Left cardiac atrium (tissue), 4 donors: ENCODE data around the gene LPP. TPM values are rescaled to one million over a fixed set of nuclear protein-coding genes. Genes with fewer than 3 reads are reported as not detected.

Experiments
- ATAC-seq, 2 donors: fragments of 200-7000 bp; cut with Tn5 transposase; one replicate each; pipeline ENCODE4 v1.9.1; 2020; ENCODE audit warnings: mild to moderate bottlenecking in 2 of 2, moderate library complexity in 2 of 2
- DNase-seq: peaks from one replicate; pipeline ENCODE4 v3.0.0-alpha.2; 2020
- intact Hi-C, 2 donors: fragments of 100-400 bp; cut with DNase I; formaldehyde crosslinking; loops; one replicate each; pipeline versions ENCODE4 v1.14.1 to v1.15.1; 2022 to 2023
- total RNA-seq, 2 donors: library from RNA; stranded (reverse); fragmentation: NEBNext Ultra II Directional; extraction: Animal tissue kit (Norgen Biotek cat#: 25700); gene quantifications; one replicate each; pipeline ENCODE4 v1.2.1, GENCODE V29; 2021
- donor health status: DM: no; HTN: yes; CAD: no.
- donor health status: DM: no; HTN: yes; CAD: no; lungs with severe emphysema.
- donor health status: DM: yes; HTN: yes; CAD: no.
- donor health status: Dilated cardiomyopathy.

LPP gene
- total RNA-seq, 2 donors from 2014 or later = 152 to 181 TPM

DNA sequence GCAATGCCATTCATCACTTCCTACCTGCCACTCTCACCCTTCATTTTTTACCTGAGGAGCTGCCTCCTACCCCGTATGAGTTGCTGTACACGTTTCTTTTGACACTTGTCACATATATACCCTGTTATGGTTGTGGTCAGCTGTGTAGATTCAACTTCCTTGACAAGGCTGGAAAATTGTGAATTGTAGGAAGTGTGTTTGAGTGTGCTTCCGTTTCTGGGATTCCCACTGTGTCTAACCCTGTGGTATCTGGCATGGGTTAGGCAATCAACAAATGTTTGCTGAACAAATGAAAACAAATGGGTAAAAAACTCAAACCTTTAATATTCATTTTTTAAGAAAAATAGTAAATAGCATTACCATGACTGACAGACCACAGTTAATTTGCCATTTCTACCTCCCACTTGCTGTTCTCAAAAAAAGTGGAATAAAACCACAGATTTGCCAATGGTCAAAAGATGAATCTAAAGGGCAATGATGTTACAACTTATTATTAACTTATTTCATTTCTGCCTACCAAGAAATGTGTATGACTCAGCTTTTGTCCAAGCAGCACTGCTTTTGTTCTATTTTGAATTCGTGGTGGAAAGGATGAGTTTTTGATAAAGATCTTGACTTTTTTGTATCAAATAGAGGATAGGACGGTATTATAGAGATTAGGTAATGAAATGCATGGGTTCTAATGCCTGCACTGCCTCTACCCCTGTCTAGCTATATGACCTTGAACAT, 404.6 kb downstream of the LPP start:
- intact Hi-C loops = no loop called here
- no peak for DNase-seq
- peak in 1 of 2 donors; percentile 49 for ATAC-seq

GRCh38 chr3:188559072-188559429, 405.1 kb downstream of the LPP start:
- ATAC-seq (no peak), DNase-seq (no peak)
- intact Hi-C loops = no loop called here

DNA sequence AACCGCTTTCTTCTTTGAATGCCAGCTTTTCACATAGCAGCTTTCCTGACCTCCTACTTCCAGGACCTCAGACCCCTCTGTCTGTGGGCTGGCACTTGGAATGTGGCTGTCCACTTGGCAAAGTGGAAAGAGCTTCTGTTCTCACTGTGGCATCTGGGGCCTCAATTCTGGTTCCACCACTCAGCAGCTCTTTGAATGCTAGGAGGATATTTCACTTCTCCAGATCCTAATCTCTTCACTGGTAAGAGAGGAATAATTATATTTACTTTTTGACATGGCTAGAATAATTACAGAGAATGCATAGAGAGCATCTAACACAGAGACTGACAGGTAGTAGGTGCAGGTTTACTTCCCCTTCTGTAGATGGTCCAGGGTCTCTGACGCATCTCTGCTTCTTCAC, 405.9 kb downstream of the LPP start:
- DNase-seq (no peak), ATAC-seq (no peak)
- intact Hi-C loops = no loop called here

DNA sequence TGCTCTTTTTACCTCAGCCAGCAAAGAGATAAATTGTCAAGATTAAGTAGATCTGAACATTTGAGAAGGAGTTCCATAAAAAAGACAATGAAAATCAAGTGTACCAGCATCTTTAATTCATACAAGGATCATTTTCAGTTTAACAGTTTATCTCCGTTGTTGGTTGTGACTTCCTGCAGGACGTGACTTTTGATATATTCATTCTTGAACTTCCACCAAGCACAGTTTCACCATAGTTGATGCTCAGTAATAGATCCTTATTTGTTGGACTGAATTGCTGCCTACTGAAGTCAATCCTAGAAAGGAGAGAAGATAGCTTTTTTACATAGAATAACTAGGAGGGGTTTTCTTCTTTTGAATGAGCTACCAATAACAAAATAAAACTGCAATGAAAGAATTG, 408.2 kb downstream of the LPP start:
- intact Hi-C loops = no loop called here
- ATAC-seq = no peak
- DNase-seq = no peak

DNA sequence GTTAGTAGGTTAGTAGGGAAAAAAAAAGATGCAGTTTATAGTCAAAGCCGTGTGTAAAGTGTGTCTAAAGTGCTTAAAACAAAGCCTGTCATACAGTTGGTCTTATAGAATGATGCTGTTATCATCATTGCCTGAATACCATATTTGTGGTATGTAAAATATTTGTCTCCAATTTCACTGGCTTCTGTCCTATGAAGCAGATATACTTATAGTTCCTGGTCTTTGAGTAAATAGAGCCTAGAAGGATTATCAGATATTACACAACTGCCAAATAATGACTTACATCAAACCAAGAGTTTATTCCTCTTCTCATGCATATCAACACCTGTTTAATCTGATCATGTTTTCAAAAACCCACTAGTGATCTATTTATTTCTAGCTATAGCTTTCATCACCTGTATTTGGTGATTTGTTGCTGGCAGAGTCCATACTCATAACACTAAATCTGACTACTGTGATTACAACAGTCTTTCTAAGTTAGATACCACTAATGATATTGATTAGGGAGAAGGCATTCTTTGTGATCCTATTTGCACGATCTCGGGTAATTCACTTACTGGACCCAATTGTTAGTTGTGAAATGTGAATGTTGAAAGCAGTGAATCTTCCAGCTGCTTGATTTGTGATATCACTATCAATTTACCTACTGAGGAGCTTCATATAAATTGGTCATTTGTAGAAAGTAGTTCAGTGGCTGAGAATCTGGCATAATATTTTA, 413.7 kb downstream of the LPP start:
- intact Hi-C loops = no loop called here
- no peak for ATAC-seq
- DNase-seq = no peak

GRCh38 chr3:188568736-188569135, 414.8 kb downstream of the LPP start:
- intact Hi-C loops = no loop called here
- ATAC-seq = no peak
- no peak for DNase-seq

GRCh38 chr3:188571531-188572095, 417.7 kb downstream of the LPP start:
- DNase-seq (no peak), ATAC-seq (no peak)
- intact Hi-C loops = no loop called here

- DNase-seq = no peak
- intact Hi-C loops = no loop called here
- no peak for ATAC-seq
These were observed 419.5 kb downstream of the LPP start for GRCh38 chr3:188573291-188573940.

GRCh38 chr3:188573956-188574355, 420.0 kb downstream of the LPP start:
- ATAC-seq (no peak), DNase-seq (no peak)
- intact Hi-C loops = no loop called here

- ATAC-seq (no peak), DNase-seq (no peak)
- intact Hi-C loops = no loop called here
These were observed 420.9 kb downstream of the LPP start for GRCh38 chr3:188574885-188575284.

DNA sequence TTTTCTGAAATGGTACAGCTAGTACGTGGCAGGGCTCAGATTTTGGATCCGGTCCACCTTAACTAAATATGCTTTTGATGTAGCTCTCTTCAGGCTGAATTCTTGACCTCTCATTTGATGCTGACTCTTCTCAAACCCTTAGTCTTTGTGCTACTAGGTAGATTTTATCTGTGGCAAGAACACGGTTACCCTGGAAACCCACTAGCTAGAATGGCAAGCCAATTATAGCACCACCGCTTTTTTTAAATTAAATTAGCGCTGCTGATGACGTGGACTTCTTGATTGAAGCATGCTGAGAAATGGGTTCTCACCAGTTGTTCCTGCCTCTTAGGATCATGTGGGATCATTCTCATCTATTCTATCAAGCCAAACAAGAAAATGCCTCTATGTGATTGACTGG, 421.5 kb downstream of the LPP start:
- ATAC-seq = no peak
- intact Hi-C loops = no loop called here
- no peak for DNase-seq

DNA sequence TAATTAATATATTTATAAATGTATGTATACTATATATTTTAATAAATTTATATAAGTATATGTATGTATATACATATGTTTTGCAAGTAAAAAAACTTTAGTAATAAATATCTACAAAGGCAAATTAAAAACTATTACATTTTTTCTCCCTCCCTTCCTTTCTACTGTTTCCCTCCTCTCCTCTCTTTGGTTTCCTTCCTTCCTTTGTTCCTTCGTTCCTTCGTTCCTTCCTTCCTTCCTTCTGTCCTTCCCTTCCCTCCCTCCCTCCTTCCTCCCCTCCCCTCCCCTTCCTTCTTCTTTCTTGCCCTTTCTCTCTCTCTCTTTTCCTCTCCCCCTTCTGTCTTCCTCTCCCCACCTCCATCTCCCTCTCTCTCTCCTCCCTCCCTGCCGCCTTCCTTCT, 423.6 kb downstream of the LPP start:
- no peak for ATAC-seq
- intact Hi-C loops = no loop called here
- DNase-seq = no peak

GRCh38 chr3:188578576-188579363, 424.8 kb downstream of the LPP start:
- intact Hi-C loops = no loop called here
- ATAC-seq (peak; percentile 95 to 98), DNase-seq (peak; percentile 71)

DNA sequence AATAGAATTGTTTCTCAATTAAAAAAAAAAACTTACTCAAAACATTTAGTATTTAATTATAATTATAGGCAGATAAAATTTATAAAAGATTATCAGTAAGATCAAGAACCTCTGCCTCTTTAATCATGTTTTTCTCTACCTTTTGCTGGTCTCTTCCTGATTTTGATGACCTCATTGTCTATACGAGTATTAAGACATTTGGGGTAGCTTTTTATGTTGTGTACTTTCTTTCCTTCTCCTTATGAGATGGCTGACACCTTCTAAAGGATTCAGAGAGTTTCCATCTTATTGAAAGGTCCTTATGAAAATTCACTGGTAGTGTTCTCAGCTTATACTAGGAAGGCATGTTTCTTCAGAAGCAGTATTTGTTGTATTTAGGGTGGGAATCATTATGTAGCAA, 426.3 kb downstream of the LPP start:
- ATAC-seq (no peak), DNase-seq (no peak)
- intact Hi-C loops = no loop called here

- DNase-seq (no peak), ATAC-seq (no peak)
- intact Hi-C loops = no loop called here
These were observed 426.7 kb downstream of the LPP start for GRCh38 chr3:188580659-188581058.

- ATAC-seq = no peak
These were observed 427.4 kb downstream of the LPP start for GRCh38 chr3:188581365-188581764.

DNA sequence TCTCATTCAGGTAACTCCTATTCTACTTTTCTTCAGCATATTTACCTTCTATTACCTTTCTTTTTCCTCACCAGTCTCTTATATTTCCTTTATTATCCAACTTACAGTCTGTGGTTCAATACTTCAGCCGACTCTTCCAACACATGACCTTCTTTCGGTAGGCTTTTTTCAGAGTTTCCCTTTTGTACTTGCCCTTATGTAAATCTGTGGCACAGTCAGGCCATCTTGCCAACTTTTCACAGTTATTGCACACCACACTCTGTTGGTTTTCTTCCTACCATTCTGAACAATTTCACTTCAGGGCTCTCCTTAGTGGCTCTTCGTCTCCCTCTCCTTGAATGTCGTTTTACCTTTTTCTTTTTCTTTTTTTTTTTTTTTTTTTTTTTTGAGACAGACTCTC, 427.8 kb downstream of the LPP start:
- no peak for DNase-seq
- ATAC-seq = no peak
- intact Hi-C loops = no loop called here

More at GRCh38 chr3:188581365-188581764, 427.4 kb downstream of the LPP start:
- no peak for DNase-seq
- intact Hi-C loops = no loop called here

DNA sequence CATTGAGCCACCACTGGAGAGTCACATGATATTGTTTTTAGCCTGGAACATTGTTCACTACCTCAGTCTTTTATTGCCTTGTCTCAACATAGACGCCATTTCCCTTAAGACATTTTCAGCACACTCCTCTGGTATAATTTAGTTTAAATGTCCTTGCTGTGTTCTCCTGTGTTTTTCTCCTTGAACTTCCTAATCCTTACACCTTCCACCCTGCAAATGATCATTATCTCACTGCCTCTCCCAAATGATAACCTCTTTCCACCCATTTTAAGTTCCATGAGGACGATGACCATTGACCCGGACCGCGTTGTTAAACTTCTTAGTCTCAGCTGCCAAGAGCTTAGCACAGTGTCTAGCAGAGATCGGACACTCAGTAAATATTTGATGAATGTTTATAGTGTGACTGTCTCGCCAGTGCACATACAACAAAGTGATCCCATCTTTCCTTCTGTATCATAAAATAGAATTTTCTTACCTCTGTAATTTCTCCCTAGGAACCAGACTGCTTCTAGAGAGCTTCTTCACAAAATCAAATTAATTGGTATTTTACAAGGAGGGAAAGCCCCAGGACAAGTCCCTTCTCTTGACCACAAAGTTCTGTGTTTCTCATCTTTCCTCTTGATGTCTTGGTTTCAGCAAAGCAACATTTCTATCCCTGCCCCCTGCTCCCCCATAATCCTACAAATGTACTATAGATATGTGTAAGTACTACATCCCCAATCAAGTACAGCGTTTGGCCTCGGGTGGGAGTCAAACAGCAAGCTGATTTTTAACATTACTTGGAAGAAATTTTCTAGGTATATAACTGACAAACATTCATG, 429.6 kb downstream of the LPP start:
- DNase-seq (no peak), ATAC-seq (no peak)
- intact Hi-C loops = no loop called here

DNA sequence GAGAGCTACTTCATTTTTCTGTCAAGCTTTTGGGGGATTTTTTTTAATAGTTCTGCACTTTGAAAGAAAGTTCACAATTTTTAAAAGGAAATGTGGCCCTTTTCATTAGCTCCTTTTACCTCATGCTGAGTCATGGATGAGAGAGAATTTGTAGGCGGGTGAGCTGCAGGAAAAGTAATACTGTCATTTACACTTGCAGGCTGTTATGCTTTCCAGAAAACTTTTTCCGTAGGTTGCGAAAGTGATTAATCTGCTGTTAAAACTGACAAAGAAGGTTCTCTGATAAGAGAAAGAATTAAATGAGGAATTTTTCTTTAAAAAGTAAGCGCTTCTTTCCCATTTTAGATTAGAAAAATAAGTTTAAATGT, 430.2 kb downstream of the LPP start:
- ATAC-seq = peak; percentile 69 to 90
- no peak for DNase-seq
- intact Hi-C loops = no loop called here
